K562 (cell line): ENCODE results near the gene GGT6. TPM values are rescaled to one million over a fixed set of nuclear protein-coding genes. Genes with fewer than 3 reads are reported as not detected.

Experiments
- CREBBP ChIP-seq: IDR thresholded peaks from one replicate; pipeline ENCODE4 v1.6.1; 2012; ENCODE audit warnings: low read depth, mild to moderate bottlenecking, control low read depth, inconsistent platforms, low read length
- FOXP4 ChIP-seq: sonication (generic); formaldehyde crosslinking; IDR thresholded peaks from 2 replicates; pipeline ENCODE4 v1.8.0; 2022; ENCODE audit warnings: mild to moderate bottlenecking, missing genetic modification reagents, borderline replicate concordance
- GMEB1 ChIP-seq: fragments of 250-450 bp; sonication (Bioruptor Pico); IDR thresholded peaks from 2 replicates; pipeline ENCODE4 v1.4.0; 2020; ENCODE audit warnings: mild to moderate bottlenecking
- HINFP ChIP-seq: fragments of 450-650 bp; conservative IDR thresholded peaks from 2 replicates; pipeline ENCODE4 v1.6.1; 2016; ENCODE audit warnings: missing genetic modification characterization, low read depth, mild to moderate bottlenecking, control low read depth, missing compliant biosample characterization
- MCM3 ChIP-seq: fragments of 450-650 bp; IDR thresholded peaks from 2 replicates; pipeline ENCODE4 v1.6.1; 2016
- NFE2 ChIP-seq: IDR thresholded peaks from 2 replicates; pipeline ENCODE4 v1.6.1; 2014; ENCODE audit warnings: antibody characterized with exemption, low read depth
- NR3C1 ChIP-seq: sonication (generic); formaldehyde crosslinking; IDR thresholded peaks from 2 replicates; pipeline ENCODE4 v1.8.1; 2022; ENCODE audit warnings: missing genetic modification reagents
- POLR2AphosphoS2 ChIP-seq: IDR thresholded peaks from 2 replicates; pipeline ENCODE4 v1.6.1; 2012; ENCODE audit warnings: low read length, improper control_type of control experiment
- TCFL5 ChIP-seq: fragments of 250-450 bp; sonication (Bioruptor Pico); conservative IDR thresholded peaks from 2 replicates; pipeline ENCODE4 v1.6.1; 2021; ENCODE audit warnings: mild to moderate bottlenecking, moderate library complexity, matching md5 sums
- TFAP4 ChIP-seq: sonication (generic); formaldehyde crosslinking; IDR thresholded peaks from 2 replicates; pipeline ENCODE4 v1.8.0; 2022; ENCODE audit warnings: missing genetic modification reagents, mild to moderate bottlenecking, moderate library complexity, borderline replicate concordance
- ZNF785 ChIP-seq: fragments of 250-450 bp; sonication (Bioruptor Pico); IDR thresholded peaks from 2 replicates; pipeline ENCODE4 v1.4.0; 2020; ENCODE audit warnings: mild to moderate bottlenecking
- polyA plus RNA-seq, 8 experiments: library from polyadenylated mRNA; depleted of rRNA in 4 of 8; stranded (reverse) in 5 of 8; unstranded in 3 of 8; fragments of >200 nt; fragmentation: Nextera tagmentation in 2 of 8; fragmentation: Illumina TruSeq in 1 of 8; extraction: Ambion mirVana in 2 of 8; extraction: Trizol in 1 of 8; gene quantifications; 2 replicates each; pipeline versions ENCODE4 v1.2.1 to v1.2.3, GENCODE V29; 2011 to 2014; ENCODE audit warnings: inconsistent platforms in 1 of 8, missing spikeins in 1 of 8
- total RNA-seq, 7 experiments: library from RNA; depleted of rRNA in 6 of 7; stranded (reverse); fragments of >200 nt in 6 of 7; fragmentation: Illumina TruSeq in 2 of 7; extraction: Trizol in 2 of 7; gene quantifications; 2 replicates each; pipeline versions ENCODE4 v1.2.1 to v1.2.3, GENCODE V29; 2011 to 2021; ENCODE audit warnings: low replicate concordance in 1 of 7
- TF ChIP-seq, protein P1 (sequence below), 2 experiments: fragments of 450-650 bp; formaldehyde crosslinking in 1 of 2; IDR thresholded peaks; 2 replicates each; pipeline versions ENCODE4 v1.4.0 to v1.6.1; 2014 to 2020; ENCODE audit warnings: mild to moderate bottlenecking in 2 of 2, borderline replicate concordance in 1 of 2, low read depth in 1 of 2

GGT6 gene
- total and polyA plus RNA-seq, 9 of the 15 experiments (the other 6 are each of a cell fraction or from before 2014, with no cell fraction given), result 0.09 TPM; not detected in 8

GRCh38 chr17:4594931-4595684 lies 34.7 kb upstream of the GGT6 start (continued):
- TF ChIP-seq, protein P1, sequence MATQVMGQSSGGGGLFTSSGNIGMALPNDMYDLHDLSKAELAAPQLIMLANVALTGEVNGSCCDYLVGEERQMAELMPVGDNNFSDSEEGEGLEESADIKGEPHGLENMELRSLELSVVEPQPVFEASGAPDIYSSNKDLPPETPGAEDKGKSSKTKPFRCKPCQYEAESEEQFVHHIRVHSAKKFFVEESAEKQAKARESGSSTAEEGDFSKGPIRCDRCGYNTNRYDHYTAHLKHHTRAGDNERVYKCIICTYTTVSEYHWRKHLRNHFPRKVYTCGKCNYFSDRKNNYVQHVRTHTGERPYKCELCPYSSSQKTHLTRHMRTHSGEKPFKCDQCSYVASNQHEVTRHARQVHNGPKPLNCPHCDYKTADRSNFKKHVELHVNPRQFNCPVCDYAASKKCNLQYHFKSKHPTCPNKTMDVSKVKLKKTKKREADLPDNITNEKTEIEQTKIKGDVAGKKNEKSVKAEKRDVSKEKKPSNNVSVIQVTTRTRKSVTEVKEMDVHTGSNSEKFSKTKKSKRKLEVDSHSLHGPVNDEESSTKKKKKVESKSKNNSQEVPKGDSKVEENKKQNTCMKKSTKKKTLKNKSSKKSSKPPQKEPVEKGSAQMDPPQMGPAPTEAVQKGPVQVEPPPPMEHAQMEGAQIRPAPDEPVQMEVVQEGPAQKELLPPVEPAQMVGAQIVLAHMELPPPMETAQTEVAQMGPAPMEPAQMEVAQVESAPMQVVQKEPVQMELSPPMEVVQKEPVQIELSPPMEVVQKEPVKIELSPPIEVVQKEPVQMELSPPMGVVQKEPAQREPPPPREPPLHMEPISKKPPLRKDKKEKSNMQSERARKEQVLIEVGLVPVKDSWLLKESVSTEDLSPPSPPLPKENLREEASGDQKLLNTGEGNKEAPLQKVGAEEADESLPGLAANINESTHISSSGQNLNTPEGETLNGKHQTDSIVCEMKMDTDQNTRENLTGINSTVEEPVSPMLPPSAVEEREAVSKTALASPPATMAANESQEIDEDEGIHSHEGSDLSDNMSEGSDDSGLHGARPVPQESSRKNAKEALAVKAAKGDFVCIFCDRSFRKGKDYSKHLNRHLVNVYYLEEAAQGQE (IDR thresholded peaks at IDR 0.05; ENCODE audit: borderline replicate concordance), result peak; percentile 31; the same call in 1 of the 2 replicates
- TF ChIP-seq, protein P1 (CRISPR knock-in tag; IDR thresholded peaks at IDR 0.05; ENCODE audit: low read depth), result no peak
- TF ChIP-seq NR3C1 (CRISPR knock-in tag), result no peak
- no peak for TF ChIP-seq POLR2AphosphoS2
- TF ChIP-seq NFE2, result no peak
- no peak for TF ChIP-seq GMEB1 (CRISPR knock-in tag)
- TF ChIP-seq MCM3, result no peak
- peak; percentile 35; the same call in 1 of the 2 replicates for TF ChIP-seq TFAP4 (CRISPR knock-in tag)
- no peak for TF ChIP-seq CREBBP
- no peak for TF ChIP-seq TCFL5
- TF ChIP-seq FOXP4 (CRISPR knock-in tag), result no peak
- no peak for TF ChIP-seq HINFP (tag)
- no peak for TF ChIP-seq ZNF785 (CRISPR knock-in tag)
